ENCODE data around the gene CSRNP3.

DNA sequence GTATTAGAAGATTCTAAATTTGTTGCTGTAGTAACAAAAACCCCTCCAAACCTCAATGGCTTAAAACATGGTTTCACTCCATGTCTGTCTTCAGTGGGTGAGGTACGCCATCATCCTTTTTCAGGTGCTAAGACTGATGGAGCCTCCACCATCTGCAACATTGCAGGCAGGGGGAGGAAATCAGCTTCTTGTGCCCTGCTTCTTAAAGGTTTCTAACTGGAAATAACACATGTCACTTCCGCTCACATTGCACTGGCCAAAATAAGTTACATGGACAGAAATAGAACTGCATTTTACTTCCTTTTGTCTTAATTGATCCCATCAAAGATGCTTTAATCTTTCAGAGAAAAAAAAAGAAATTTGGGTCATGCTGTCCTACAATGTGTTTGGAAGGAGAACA lies 230.4 kb downstream of the CSRNP3 start:
- TF ChIP-seq REST (IDR thresholded peaks at IDR 0.05; ENCODE audit: insufficient read depth in 1 of 2, low read depth in 2 of 2, low read length in 2 of 2) = no peak
- no peak for TF ChIP-seq TAF1 (IDR thresholded peaks at IDR 0.05; ENCODE audit: borderline replicate concordance, insufficient read depth, low read length)
- no peak for TF ChIP-seq POLR2AphosphoS5 (IDR thresholded peaks at IDR 0.05; ENCODE audit: low read depth, low read length)
